ENCODE results near the gene ZNF81.
"Not testable (repeated sequence)": the region's sequence is repeated elsewhere in the genome, so short reads cannot be mapped to it uniquely, and the experiment has no call there.

Gene ZNF81

GRCh38 chrX:47836164-47837072 is at the start of gene ZNF81:
Gene ZNF81, plus strand, starts transcription at chrX:47836902. Its CDS starts 9,366 bp downstream, at chrX:47846268.
- peak; percentile 79 for DNase-seq (ENCODE audit: low read depth)

DNA sequence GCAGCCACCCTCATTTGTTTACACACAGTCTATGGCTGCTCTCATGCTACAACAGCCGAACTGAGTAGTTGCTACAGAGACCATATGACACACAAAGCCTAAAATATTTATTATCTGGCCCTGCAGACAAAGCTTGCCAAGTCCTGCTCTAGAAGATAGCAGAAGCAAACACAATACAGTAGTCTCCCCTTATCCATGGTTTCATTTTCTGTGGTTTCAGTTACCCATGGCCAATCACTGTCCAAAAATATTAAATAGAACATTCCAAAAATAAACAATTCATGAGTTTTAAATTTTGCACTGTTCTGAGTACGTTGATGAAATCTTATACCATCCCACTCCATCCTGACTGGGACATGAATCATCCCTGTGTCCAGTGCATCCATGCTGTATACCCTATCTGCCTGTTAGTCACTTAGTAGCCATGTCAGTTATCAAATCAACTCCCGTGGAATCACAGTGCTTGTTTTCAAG is 40.2 kb upstream of the ZNF81 start:
- no peak for DNase-seq (ENCODE audit: low read depth)

DNA sequence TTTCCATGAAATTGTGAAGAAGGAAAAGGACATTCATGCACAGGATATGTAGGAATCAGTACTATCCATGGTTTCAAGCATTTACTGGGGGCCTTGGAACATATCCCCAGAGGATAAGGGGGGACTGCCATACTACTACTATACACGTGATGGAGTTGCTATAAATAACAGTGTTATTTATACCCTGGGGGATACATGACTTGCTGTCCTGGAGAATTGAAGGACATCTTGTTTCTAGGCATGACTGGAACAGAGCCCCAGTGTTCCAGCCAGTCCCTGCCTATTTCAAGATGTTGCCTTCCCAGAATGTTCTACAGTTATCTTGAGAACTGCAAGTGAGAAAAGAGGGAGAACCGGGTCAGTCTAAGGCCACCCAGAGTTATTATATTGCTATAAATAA is 39.6 kb upstream of the ZNF81 start:
- no peak for DNase-seq (ENCODE audit: low read depth)

DNA sequence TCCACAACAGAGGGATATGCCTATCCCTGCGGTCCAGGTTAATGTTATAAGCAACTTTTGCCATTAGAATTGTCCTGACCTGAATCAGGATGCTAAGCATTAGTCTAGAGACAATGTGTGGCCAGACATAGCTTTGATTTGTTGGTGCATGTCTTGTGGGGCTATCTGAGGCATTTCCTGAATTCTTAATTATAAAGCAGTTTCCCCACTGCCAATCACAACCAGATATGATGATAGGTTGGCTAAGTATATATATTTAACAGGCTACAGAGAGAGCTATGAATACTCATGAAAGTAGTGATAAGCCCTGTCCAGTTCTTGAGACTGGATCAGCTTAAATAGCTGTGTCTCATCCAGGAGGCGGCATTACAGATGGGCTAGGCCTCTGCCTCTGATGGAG is 37.8 kb upstream of the ZNF81 start:
- DNase-seq (ENCODE audit: low read depth): no peak

GRCh38 chrX:47802589-47802988 is 34.1 kb upstream of the ZNF81 start:
- DNase-seq (ENCODE audit: low read depth): no peak

DNA sequence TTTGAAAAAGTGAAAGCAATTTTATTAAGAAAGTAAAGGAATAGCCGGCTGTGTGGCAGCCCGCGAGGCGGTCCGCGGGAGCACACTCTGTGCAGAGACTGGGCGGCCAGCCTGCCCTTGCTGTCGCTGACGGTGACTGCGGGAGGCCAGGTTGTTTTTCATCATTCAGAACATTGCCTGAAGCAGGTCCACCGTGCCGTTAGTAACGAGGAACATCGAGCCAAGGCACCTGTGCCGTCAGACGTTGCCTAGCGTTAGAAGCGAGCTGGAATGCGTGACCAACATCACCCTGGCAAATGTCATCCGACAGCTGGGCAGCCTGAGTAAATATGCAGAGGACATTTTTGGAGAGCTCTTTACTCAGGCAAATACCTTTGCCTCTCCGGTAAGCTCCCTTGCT is 33.6 kb upstream of the ZNF81 start:
- not testable (repeated sequence) for DNase-seq (ENCODE audit: low read depth)

GRCh38 chrX:47804315-47804714 is 32.4 kb upstream of the ZNF81 start:
- DNase-seq (ENCODE audit: low read depth): no peak

DNA sequence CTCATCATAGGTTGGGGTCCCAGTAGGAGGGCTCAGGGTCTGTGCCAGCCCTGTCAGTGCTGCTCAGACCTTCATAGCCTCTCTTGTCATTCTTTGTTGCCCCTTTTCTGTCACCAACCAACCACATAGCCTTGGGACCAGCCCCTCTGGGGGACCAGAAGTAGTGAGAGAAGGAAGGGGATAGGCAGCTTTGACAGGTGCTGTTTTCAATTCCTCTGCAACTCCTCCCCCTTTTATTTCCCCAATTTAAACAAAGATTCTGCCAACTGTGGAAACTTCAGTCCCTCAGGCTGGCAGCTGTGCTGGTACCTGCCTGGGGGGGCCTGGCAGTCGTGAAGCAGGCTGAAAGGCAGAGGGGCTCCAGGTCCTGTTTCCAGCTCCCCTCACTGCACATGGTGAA is 30.9 kb upstream of the ZNF81 start:
- DNase-seq (ENCODE audit: low read depth): not testable (repeated sequence)

DNA sequence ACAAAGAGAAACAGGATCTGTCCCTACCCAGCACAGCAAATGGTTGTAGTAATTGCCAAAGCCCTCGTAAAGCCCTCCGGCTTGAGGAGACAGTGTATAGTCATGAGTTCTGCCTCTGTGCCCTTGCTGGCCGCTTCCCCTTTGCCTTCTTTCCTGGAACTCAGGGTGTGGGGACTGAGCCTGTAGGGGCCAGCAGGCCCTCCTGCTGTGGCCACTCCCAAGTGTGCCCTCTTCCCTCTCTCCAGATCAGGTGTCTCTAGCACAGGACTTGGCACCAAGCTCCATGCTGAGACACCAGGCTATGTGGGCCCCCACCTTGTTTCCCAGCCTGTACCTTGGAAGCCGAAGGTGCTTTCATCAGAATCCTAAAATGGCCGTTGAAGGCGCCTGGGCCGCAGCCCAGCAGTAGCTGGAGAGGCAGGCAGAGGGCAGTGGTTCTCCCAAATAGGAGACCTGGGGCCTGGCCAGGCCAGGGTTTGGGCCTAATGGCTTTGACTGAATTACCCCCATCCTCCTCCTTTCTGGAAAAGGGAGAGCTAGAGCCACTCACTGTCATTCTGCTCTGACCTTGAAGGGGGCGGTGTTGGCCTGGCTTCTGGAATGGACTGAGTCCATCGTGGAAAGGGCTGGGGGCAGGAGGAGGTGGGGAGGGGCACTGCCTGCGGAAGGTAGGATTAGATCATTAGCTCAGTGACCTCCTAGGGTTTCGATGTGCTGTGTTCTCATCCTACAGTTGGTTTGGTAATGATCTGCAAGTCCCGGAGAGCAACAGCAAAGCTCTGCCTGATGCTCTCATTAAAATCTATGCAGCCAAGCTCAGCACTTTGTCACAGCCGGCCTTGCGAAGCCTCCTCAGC is 30.1 kb upstream of the ZNF81 start:
- not testable (repeated sequence) for DNase-seq (ENCODE audit: low read depth)

DNA sequence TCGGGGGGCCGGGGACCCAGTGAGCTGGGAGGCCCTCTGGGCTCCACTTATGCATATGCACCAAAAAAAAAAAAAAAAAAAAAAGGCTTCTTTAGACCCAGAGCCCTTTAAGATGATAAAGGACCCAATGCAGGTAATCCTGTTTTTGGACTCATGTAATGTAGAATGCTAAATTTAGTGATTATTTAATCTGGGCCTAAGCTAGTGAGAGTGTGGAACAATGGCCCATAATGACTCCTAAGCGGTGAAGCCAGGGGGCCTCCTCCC is 29.5 kb upstream of the ZNF81 start:
- not testable (repeated sequence) for DNase-seq (ENCODE audit: low read depth)

- DNase-seq (ENCODE audit: low read depth): no peak
Measured at GRCh38 chrX:47807548-47807947, 29.2 kb upstream of the ZNF81 start.

DNA sequence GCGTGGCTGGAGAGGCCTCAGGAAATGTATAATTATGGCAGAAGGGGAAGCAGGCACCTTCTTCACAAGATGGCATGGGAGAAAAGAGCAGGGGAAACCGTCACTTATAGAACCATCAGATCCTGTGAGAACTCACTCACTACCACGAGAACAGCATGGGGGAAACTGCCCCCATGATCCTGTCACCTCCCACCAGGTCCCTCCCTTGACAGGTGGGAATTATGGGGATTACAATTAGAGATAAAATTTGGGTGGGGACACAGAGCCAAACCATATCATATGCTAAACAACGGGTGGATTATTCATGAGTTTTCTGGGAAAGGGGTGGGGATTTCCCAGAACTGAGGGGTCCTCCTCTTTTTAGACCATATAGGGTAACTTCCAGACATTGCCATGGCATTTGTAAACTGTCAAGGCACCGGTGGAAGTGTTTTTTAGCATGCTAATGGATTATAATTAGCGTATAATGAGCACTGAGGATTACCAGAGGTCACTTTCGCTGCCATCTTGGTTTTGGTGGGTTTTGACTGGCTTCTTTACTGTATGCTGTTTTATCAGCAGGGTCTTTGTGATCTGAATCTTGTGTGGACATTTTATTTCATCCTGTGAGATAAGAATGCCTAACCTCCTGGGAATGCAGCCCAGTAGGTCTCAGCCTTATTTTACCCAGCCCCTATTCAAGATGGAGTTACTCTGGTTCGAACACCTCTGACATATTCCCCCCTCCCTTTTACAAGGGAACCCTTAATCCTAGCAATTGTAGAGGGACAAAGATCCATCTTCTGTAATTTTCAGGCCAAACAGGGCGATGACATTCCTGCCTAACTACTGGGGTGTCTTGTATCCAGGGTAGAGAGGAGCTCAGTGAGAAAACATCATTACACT is 27.6 kb upstream of the ZNF81 start:
- DNase-seq (ENCODE audit: low read depth): no peak

GRCh38 chrX:47814851-47815250 is 21.9 kb upstream of the ZNF81 start:
- DNase-seq (ENCODE audit: low read depth): no peak

DNA sequence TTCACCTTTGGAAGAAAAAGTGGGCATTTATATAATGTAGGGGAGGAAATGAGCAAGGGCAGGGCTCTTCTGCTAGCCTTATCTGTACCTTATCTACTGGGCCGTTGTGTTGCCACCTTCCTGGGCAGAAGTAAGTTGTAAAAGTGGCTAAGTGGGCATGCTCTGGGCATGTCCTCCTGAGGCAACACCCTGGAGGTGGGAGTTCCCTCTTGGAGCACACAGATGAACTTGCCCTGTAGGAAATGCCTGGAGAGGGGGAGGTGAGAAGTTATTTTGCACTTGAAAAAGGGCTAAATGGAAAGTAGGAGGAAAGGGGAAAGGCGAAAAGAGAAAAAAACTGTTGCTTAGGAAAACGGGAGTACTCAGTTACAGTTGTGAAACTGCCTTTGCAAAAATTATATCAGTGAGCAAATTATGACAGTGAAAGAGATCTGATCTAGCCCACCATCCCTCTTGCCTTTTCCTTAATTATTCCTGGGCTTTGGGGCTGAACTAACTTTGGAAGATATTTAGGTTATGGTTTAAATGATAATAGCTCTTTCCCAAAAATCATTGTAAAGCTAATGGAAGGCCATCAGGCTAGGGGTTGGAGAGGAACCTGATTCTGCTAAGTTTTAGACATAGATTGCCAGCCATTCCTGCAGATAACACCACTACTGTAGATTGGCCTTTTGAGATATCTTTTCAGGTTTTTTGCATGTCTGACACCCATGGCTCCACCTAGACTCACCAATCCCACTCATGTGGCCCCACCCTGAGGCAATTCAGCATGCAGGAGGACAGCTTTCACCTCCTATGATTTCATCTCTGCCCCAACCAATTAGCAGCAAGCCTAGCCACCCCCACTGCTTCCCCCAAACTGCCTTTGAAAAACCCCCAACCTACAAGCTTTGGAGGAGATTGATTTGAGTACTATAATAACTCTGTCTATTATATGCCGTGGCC is 20.5 kb upstream of the ZNF81 start:
- no peak for DNase-seq (ENCODE audit: low read depth)

DNA sequence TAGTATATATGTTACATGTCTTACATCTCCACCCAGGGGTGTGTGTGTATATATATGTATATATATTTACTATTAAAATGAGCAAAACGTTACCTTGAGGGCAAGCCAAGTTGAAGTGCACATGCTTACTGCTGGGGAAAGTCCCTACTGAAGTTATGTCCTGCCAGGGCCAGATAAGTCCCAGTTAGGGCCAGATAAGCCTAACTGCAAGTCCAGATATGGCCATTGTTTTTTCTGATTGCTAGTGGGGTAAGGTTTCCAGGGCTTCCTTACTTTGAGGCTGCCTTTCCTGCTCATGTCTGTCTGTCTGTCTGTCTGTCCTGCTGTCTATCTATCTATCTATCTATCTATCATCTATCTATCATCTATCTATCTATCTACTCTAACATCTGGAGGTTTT is 19.3 kb upstream of the ZNF81 start:
- no peak for DNase-seq (ENCODE audit: low read depth)

DNA sequence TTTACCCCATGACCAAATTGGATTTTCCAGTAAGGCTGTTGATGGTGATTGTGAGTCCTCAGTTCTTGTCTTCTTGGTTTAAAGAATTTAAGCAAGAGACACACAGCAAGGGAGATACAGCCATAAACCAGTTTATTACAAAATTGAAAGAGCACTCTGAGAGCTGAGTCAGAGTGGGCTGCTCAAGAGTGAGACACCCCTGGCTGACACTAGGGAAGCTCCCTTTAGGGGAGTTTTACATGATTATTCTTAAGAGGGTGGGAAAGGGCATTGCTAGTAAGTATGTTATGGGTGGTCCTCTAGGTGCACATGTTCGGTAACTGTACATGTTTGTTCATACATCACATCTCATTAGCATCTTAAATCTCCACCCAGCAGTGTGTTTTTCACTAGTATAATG is 18.8 kb upstream of the ZNF81 start:
- DNase-seq (ENCODE audit: low read depth): no peak

- no peak for DNase-seq (ENCODE audit: low read depth)
Measured at GRCh38 chrX:47828984-47829383, 7.7 kb upstream of the ZNF81 start.

DNA sequence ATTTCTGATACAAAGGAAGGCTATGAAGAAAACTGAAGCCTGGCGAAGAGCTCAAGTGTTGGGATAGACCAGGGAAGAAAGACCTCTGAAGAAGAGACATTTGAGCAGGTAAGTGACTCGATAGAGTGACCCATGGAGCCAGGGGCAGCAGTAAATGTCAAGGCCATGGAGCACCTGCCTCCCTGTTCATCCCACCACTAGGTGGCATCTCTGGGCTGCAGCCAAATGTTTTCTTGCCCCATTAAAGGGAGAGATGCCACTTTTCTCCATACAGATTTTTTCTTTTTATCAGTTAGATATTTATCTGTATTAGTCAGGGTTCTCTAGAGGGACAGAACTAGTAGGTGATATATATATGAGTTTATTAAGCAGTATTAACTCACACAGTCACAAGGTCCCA is 4.9 kb upstream of the ZNF81 start:
- DNase-seq (ENCODE audit: low read depth): peak; percentile 6

- DNase-seq (ENCODE audit: low read depth): no peak
Measured at GRCh38 chrX:47838361-47838760, 1.7 kb downstream of the ZNF81 start.

GRCh38 chrX:47840111-47840510 is 3.4 kb downstream of the ZNF81 start:
- DNase-seq (ENCODE audit: low read depth): no peak

DNA sequence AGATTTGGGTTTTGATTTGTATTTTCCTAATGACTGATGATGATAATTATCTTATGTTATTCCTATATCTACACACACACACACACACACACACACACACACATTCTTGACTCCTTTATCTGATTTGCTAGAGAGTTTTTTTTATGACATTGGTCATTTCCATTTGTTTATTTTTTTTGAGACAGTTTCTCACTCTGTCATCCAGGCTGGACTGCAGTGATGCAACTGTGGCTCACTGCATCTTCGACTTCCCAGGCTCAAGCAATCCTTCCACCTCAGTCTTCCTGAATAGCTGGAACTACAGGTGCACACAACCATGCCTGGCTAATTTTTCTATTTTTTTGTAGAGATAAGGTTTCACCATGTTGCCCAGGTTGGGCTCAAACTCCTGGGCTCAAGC is 6.7 kb downstream of the ZNF81 start:
- DNase-seq (ENCODE audit: low read depth): no peak

Data from stimulated activated CD8-positive, alpha-beta memory T cell treated with anti-CD3 and anti-CD28 coated beads, Interleukin-12 subunit alpha, Interleukin-12 subunit beta, amount 100 ng/mL, for 4 hours (primary cell).